DMS153 treated with DMSO at 0.1 percent for 48 hours (cell line): ENCODE results near the gene CNTNAP4.

Experiments used
- DNase-seq: peaks from one replicate; lab custom pipeline; 2025; ENCODE audit not compliant: unreplicated experiment; lab: John Stamatoyannopoulos, UW

CNTNAP4 gene

GRCh38 chr16:76484020-76484419 is 206.8 kb downstream of the CNTNAP4 start:
- DNase-seq, result no peak

GRCh38 chr16:76486740-76487139 is 209.5 kb downstream of the CNTNAP4 start:
- no peak for DNase-seq

GRCh38 chr16:76487411-76488064 is 210.3 kb downstream of the CNTNAP4 start:
- DNase-seq, result no peak

- no peak for DNase-seq
Observed at GRCh38 chr16:76488065-76488417, 210.8 kb downstream of the CNTNAP4 start.

GRCh38 chr16:76490036-76490639 is 212.9 kb downstream of the CNTNAP4 start:
- DNase-seq, result no peak

GRCh38 chr16:76500006-76500405 is 222.8 kb downstream of the CNTNAP4 start:
- no peak for DNase-seq

GRCh38 chr16:76502063-76502462 is 224.9 kb downstream of the CNTNAP4 start:
- DNase-seq, result no peak

- no peak for DNase-seq
Observed at GRCh38 chr16:76502555-76502954, 225.4 kb downstream of the CNTNAP4 start.

GRCh38 chr16:76503091-76503490 is 225.9 kb downstream of the CNTNAP4 start:
- DNase-seq, result no peak

GRCh38 chr16:76511203-76511602 is 234.0 kb downstream of the CNTNAP4 start:
- DNase-seq, result no peak

GRCh38 chr16:76518781-76519180 is 241.6 kb downstream of the CNTNAP4 start:
- DNase-seq, result no peak

- DNase-seq, result no peak
Observed at GRCh38 chr16:76524356-76524755, 247.2 kb downstream of the CNTNAP4 start.

GRCh38 chr16:76524769-76525168 is 247.6 kb downstream of the CNTNAP4 start:
- DNase-seq, result no peak

- no peak for DNase-seq
Observed at GRCh38 chr16:76527244-76527643, 250.0 kb downstream of the CNTNAP4 start.

GRCh38 chr16:76529120-76529519 is 251.9 kb downstream of the CNTNAP4 start:
- DNase-seq, result no peak

GRCh38 chr16:76531236-76531635 is 254.0 kb downstream of the CNTNAP4 start:
- DNase-seq, result no peak

- DNase-seq, result no peak
Observed at GRCh38 chr16:76532188-76532973, 255.2 kb downstream of the CNTNAP4 start.

GRCh38 chr16:76539609-76540008 is 262.4 kb downstream of the CNTNAP4 start:
- no peak for DNase-seq

GRCh38 chr16:76541070-76541469 is 263.9 kb downstream of the CNTNAP4 start:
- no peak for DNase-seq

- no peak for DNase-seq
Observed at GRCh38 chr16:76565542-76565941, 288.3 kb downstream of the CNTNAP4 start.

- no peak for DNase-seq
Observed at GRCh38 chr16:76571755-76572154, 294.6 kb downstream of the CNTNAP4 start.

GRCh38 chr16:76573281-76573680 is 296.1 kb downstream of the CNTNAP4 start:
- DNase-seq, result no peak
